SIG-M5 treated with dmso at 0.1 percent for 504 hours (cell line): Measurements from ENCODE around the gene HERC2.
"Not testable (repeated sequence)": the region's sequence is repeated elsewhere in the genome, so short reads cannot be mapped to it uniquely, and the experiment has no call there.

ENCODE experiments used
- DNase-seq: peaks from one replicate; lab custom pipeline; 2025; ENCODE audit not compliant: unreplicated experiment; lab: John Stamatoyannopoulos, UW

Gene HERC2

DNA sequence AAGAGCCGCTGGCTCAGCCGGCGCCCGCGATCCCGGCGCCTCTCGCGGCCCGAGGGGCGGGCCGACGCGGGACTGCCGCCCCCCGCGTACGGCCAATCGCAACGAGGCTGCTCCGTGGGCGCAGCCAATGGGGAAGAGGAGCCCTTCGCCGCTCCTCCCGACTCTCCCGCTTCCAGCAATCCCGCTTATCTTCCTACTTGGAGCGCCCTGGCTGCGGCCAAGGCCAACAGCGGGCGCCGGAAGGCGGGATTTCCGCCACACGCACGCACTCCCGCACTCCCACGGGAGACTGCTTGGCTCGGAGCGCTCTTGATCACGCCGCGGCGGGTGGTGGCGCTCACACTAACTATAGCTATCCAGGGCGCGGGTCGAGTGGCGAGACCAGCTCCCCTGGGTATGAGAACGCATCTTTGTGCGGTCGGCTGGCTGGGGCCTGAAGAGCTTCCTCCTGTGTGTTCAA, at the start of gene HERC2:
TSS of gene HERC2 (minus strand) at position 51 of the 460 bp plus-strand sequence. CDS start 746 bp downstream, outside the sequence.
- not testable (repeated sequence) for DNase-seq

- not testable (repeated sequence) for DNase-seq
Observed at GRCh38 chr15:28365502-28365901, 43.5 kb upstream of the HERC2 start.

GRCh38 chr15:28357984-28358383, 36.0 kb upstream of the HERC2 start, which contains the start of gene GOLGA6L24:
GOLGA6L24 (minus strand) TSS chr15:28358084; CDS start chr15:28358023, 61 bp downstream.
- DNase-seq: not testable (repeated sequence)

- DNase-seq: not testable (repeated sequence)
Observed at GRCh38 chr15:28321358-28322078, 461 bp downstream of the HERC2 start.

GRCh38 chr15:28319725-28320124, 2.3 kb downstream of the HERC2 start:
- not testable (repeated sequence) for DNase-seq

GRCh38 chr15:28318828-28319227, 3.2 kb downstream of the HERC2 start:
- DNase-seq: not testable (repeated sequence)

- DNase-seq: not testable (repeated sequence)
Observed at GRCh38 chr15:28318122-28318521, 3.9 kb downstream of the HERC2 start.

DNA sequence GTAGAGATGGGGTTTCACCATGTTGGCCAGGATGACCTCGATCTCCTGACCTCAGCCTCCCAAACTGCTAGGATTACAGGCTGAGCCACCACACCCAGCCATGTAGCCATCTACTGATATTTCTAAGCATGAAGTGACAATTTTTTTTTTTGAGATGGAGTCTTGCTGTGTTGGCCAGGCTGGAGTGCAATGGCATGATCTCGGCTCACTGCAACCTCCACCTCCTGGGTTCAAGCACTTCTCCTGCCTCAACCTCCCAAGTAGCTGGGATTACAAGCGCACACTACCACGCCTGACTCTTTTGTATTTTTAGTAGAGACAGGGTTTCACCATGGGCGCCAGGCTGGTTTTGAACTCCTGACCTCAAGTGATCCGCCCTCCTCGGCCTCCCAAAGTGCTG, 5.0 kb downstream of the HERC2 start:
- DNase-seq: not testable (repeated sequence)

GRCh38 chr15:28310454-28310853, 11.5 kb downstream of the HERC2 start:
- DNase-seq: not testable (repeated sequence)

GRCh38 chr15:28308718-28309117, 13.3 kb downstream of the HERC2 start:
- not testable (repeated sequence) for DNase-seq

DNA sequence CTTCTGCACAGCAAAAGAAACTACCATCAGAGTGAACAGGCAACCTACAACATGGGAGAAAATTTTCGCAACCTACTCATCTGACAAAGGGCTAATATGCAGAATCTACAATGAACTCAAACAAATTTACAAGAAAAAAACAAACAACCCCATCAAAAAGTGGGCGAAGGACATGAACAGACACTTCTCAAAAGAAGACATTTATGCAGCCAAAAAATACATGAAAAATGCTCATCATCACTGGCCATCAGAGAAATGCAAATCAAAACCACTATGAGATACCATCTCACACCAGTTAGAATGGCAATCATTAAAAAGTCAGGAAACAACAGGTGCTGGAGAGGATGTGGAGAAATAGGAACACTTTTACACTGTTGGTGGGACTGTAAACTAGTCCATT, 16.3 kb downstream of the HERC2 start:
- DNase-seq: not testable (repeated sequence)

GRCh38 chr15:28297434-28297833, 24.5 kb downstream of the HERC2 start:
- DNase-seq: not testable (repeated sequence)

DNA sequence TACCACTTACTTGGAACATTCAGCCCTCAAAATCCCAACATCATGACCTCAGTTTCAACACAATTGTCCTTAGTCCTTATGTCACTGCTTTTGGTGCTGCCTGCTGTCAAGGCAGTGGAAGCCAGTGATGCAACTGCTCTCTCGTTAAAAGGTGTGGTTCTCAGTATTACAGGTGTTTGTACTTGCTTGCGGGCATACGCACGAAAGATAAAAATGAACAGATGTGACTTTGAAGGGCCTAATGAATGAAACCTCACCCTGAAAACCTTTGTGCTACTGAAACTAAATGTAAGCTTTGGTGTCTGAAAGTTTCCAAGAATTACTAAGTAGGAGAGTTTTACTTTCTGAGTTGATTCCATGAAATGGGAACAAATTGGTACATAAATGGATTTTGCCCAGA, 25.2 kb downstream of the HERC2 start:
- not testable (repeated sequence) for DNase-seq

DNA sequence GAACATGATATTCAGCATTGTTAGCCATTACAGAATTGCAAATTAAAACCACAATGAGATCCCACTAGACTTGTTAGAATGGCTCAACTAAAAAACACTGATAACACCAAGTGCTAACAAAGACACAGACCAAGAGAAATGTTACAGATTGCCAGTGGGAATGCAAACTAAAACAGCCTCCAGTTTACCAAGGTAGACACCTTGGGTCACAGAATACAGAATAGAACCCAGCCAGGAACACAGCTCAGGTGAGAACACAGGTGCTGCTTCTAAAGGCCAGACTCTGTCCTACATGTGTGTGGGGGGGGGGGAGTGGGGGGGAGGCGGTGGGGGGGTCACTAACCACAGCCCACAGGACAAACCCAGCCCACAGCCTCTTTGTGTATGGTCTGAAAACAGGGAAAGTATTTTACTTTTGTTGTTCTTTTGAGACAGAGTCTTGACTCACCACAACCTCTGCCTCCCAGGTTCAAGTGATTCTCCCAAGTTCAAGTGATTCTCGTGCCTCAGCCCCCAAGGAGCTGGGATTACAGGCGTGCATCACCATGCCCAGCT, 26.9 kb downstream of the HERC2 start:
- DNase-seq: not testable (repeated sequence)

DNA sequence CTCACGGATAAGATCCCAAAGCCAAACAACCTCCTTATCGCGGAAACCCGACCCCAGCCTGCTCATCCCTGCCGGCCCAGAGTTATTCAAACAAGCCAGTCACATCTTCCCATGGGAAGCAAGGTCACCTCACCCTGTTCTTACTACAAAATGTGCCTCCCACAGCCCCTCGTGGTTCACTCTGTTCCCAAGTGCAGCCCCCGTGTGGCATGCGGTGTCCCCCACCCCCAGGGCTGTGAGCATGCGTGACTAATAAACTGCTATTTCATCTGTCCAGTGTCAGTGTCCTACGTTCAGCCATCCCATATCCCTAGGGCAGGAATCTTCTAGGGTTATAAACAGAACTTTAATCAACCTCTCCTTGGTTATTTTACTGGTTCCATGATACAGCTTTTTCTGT, 27.4 kb downstream of the HERC2 start:
- not testable (repeated sequence) for DNase-seq

DNA sequence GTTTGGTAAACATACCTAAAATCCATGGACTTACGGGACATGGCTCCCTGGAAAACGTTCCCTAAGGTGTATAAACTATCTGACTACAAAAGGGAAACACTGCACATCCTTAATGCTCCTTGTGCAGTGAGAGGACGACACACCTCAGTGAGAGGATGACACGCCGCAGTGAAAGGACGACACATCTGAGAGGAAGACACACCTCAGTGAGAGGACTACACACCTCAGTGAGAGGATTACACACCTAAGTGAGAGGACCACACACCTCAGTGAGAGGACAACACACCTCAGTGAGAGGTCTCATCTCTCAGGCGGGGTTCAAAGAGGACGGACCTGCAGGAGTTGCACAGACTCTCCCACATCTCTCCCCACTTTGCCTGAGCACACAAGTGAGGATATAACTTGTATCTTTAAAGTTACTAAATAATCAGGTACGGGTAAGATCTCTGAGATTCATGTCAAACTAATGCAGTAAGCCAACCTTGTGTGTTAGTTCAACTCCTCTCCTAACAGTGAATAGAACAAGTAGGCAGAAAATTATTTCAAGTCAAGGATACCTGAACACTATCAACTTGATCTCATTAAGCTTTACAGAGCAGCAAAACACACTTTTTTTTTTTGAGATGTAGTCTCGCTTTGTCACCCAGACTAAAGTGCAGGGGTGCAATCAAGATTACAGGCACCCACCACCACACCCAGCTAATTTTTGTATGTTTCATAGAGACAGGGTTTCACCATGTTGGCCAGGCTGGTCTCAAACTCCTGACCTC, 32.1 kb downstream of the HERC2 start:
- no peak for DNase-seq

GRCh38 chr15:28288830-28289693, 32.9 kb downstream of the HERC2 start:
- DNase-seq: peak; percentile 6

DNA sequence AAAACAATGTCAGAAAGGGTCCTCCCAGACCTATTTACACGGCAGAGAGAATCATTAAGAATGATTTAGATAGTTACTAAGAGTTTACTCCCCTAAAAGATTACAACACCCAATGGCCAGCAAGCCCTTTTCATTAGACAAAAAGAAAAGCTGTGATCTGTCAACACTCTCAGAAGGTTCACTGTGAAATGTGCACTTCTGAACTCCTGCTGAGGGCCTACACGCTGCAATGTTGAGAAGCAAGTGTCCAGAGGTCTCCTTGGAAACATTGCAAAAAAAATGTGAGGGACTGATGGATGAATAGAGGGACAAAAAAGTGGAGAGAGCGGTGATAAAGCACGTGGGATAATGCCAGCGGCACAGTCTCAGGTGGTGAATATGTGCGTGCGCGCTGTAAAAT, 35.3 kb downstream of the HERC2 start:
- not testable (repeated sequence) for DNase-seq

- DNase-seq: no peak
Observed at GRCh38 chr15:28286031-28286430, 35.9 kb downstream of the HERC2 start.

- no peak for DNase-seq
Observed at GRCh38 chr15:28281876-28282275, 40.1 kb downstream of the HERC2 start.

- DNase-seq: no peak
Observed at GRCh38 chr15:28274635-28275034, 47.3 kb downstream of the HERC2 start.
